ENCODE results near the gene SRC.
"Not testable (repeated sequence)": the region's sequence is repeated elsewhere in the genome, so short reads cannot be mapped to it uniquely, and the experiment has no call there.

The SRC gene

DNA sequence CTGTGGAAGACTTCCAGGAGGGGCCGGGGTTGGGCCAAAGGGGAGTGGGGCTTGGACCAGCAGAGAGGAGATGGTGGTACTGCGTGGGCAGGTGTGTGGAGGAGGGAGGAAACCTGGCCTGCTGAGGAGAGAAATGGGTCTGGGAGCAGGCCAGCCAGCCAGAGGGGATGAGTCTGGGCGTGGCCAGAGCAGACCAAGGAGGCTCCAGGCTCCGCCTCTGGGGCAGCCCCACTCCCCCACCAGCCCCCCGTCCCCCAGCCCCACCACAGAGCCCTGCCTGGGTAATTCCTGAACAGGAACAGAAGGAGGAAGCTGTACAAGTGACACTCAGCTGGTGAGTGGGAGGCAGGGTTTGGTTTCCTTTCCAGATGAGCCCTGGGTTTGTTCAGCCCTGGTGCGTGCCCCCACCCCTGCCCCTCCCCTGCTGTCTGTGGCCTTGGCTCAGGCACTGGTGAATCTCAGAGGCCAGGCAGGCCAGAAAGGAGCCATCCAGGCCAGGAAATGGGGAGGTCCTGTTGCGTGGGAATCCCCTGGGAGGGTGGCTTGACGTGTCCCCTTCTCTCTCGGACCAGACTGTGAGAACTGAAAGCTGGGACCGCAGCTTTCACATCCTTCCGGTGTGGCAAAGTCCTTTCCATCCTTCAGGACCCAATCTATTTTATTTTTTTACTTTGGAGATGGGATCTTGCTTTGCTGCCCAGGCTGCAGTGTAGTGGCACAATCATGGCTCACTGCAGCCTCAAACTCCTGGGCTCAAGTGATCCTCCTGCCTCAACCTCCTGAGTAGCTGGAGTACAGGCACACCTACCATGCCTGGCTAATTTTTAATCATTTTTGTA, 9.4 kb upstream of the SRC start:
- peak; percentile 60 for DNase-seq (ENCODE audit: low spot score)

DNA sequence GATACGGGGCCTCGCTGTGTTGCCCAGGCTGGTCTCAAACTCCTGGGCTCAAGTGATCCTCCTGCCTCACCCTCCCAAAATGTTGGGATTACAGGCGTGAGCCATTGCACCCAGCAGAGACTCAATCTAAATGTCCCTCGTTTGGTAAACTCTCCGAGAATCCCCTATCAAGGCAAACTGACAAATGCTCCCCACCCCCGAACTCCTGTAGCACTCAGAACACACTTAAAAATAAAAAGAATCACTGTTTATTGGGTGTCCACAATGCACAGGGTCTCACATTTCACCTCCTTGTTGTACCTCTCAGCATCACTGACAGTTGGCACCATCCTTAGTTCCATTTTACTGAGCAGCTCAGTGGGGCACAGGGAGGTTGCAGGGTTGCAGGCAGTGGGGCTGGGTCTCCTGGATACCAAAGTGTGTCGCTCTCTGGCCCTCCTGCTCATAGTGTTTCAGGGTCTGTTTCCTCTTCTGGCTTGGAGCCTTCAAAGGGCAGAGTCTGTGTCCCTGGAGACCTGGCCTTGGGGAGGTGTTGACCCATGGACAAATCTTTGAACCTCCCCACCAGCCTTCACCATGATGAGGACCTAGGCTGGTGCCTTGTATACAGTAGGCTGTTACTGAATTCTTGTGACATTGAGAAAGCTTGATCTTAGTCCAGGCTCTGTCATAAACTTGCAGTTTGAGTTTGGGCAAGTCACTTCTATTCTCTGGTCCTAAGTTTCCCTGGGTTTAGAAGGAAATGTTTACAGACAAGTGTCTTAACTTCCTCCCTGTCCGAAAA, 8.5 kb upstream of the SRC start:
- DNase-seq (ENCODE audit: low spot score): no peak

DNA sequence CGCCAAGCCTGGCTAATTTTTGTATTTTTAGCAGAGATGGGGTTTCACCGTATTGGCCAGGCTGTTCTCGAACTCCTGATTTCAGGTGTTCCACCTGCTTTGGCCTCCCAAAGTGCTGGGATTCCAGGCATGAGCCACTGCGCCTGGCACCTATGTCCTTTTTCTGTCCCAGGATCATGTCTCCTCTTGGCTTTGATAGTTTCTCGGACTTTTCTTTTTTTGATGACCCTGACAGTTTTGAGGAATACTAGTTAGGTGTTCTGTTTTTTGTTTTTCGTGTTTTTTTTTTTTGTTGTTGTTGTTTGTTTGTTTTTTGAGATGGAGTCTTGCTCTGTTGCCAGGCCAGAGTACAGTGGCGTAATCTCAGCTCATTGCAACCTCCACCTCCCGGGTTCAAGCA, 7.6 kb upstream of the SRC start:
- not testable (repeated sequence) for DNase-seq (ENCODE audit: low spot score)

DNA sequence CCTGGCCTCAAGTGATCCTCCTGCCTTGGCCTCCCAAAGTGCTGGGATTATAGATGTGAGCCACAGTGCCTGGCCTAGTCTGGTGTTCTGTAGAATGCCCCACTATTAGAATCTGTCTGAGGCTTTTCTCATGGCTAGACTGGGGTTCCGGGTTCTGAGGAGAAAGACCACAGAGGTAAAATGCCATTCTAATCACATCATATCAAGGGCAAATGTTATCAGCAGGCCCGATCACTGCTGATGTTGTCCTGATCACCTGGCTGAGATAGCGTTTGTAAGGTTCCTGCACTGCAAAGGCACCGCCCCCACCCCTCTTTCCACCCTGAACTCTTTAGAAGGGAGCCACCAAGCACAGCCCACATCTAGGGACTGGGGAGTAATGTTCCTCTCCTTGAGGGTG, 6.7 kb upstream of the SRC start:
- no peak for DNase-seq (ENCODE audit: low spot score)

DNA sequence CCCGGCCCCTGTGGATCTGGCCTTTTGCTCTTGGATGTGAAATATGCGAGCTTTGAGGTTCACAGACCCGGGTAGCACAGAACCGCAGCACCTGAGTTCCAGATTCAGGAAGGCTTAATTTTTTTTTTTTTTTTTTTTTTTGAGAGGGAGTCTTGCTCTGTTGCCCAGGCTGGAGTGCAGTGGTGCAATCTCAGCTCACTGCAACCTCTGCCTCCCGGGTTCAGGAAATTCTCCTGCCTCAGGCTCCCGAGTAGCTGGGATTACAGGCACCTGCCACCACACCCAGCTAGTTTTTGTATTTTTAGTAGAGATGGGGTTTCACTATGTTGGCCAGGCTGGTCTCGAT, 6.2 kb upstream of the SRC start:
- DNase-seq (ENCODE audit: low spot score): not testable (repeated sequence)

DNA sequence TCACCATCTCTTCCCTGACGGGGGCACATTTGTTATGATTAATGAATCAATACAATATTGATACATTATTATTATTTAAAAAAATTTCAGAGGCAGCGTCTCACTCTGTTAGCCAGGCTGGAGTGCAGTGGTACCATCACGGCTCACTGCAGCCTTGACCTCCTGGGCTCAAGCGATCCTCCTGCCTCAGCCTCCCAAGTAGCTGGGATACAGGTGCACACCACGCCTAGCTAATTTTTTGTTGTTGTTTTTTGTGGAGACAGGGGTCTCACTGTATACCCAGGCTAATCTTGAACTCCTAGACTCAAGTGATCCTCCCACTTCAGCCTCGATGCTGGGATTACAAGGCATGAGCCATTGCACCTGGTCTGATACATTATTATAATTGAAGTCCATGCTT, 4.9 kb upstream of the SRC start:
- no peak for DNase-seq (ENCODE audit: low spot score)

DNA sequence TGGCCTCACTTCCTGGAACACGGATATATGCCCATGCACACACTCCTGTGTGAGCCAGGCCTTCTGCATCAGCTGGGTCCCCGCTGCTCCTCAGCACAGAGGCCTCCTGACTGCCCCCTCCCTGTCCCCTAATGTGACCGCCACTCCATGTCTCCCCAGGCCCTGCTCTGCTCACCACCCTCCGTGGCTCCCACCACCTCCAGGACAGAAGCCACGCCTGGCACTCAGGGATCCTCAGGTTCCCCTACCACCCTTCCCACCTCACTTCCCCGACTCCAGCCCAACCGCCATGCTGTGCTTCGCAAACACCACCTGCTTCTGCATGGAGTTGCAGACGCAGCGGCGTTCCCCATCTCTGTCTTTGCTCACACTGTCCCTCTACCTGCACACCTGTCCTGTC, 4.3 kb upstream of the SRC start:
- no peak for DNase-seq (ENCODE audit: low spot score)

DNA sequence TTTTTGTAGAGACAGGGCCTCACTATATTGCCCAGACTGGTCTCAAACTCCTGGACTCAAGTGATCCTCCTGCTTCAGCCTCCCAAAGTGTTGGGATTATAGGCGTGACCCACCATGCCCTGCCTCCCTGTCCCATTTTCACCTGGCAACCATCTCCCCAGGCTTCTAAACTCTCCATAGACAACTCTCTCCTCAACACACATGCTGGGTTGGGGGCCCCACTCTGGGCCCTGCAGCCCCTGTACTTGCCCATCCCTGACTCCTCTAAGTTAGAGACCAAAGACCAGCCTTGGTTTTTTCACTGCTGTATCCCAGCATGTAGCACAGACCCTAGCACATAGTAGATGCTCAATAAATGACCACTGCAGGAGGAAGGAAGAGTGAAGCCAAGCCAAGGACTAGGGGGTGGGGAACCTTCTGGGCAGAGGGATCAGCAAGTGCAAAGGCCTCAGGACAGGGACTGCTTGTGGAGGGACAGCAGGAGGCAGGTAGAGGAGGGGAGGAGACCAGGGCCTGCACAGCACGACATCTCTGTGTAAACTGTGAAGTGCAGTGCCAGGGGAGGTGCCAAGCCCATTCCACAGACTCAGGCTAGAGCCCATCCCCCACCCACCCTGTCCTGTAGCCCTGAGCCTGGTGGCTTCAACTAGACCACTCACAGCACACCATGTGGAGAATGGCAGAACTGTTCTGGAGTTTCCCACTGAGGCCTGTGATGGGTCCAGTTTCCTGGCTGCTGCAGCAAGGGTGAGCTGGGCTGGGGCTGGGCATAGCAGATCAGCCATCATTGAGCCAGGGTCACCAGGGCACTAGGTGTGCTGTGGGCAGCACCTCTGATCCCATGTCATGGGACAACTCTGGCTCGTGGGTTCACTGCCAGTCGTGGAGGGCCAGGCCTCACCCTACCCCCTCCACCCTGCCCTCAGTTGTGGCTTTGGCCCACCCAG, 3.4 kb upstream of the SRC start:
- DNase-seq (ENCODE audit: low spot score): no peak

DNA sequence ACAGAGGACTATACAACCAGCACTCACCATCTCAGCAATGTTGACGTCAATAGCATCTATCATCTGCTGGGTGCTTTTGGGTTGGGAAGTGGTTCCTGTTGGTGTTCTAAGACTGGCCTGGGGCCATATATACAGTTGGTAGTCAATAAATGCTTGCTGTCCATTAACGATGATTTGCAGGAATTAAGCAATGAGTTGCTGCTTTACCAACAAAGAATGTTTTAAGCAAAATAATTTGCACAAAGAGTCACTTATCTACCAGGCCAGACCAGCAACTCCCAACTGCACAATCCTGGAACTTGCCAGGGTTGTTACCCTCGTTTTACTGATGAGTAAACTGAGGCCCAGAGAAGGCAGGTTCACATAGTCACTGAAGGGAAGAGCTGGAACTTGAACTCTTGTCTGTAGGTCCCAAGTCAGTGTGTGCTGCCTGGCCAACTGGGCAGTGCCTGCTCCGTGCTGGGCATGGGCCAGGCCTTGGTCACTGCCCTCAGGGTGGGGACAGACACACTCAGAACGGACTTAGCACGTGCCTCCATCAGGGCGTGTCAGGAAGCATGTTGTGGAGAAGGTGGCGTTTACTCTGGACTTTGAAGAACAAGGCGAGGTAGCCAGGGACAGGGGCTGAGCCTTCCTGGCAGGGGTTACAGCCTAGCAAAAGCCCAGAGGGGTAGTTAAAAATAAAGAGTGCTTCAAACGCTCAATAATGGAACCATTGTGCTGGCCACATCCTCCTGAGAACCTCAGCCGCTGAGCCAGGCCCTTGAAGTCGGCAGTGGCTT, 2.5 kb upstream of the SRC start:
- no peak for DNase-seq (ENCODE audit: low spot score)

DNA sequence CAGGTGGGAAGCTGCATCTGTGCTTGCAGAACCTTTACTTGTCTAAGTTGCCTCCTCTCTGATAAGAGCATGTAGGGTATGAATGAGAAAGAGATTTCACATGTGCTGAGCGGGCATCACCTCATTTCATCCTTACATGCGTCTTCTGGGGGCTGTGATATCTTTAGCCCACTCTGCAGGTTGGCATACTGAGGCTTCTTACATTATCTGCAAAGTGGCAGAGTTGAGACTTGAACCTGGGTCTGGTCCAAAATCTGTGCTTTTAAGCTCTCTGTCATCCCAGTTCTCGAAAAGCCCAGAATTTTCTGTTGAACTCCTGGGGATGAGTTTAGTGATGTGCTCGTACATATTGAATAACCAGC, 2.0 kb upstream of the SRC start:
- no peak for DNase-seq (ENCODE audit: low spot score)

DNA sequence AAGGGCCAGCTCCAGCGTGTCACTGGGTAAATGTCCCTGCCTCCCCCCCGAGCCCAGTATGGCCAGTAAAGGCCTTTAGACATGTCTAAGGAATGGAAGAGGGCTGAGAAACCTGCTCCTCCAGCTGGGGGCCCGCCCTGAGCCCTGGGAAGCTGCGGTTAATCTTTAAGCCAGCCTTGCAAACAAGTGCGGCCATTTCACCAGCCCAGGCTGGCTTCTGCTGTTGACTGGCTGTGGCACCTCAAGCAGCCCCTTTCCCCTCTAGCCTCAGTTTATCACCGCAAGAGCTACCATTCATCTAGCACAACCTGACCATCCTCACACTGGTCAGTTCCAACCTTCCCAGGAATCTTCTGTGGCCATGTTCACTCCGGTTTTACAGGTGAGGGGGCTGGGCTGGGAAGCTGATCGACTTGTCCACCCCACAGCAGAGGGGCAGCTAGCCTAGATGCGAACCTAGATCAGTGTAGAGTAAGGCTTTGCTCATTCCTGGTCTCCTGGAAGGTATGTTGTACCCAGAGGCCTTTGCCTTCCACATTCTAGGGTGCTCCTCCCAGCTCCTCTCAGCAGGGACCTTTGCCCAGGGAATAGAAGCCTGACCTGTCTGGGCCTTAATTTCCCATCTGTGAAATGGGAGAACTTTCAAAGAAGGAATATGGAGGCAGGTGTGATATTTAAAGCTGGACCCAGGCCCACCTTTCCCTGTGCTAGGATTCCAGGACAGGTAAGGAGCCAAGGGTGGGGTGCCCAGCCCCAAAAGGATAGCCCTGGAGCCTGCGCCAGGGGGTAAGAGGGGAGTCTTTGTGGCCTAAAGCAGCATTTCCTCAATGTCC, 1.2 kb upstream of the SRC start:
- DNase-seq (ENCODE audit: low spot score): no peak

DNA sequence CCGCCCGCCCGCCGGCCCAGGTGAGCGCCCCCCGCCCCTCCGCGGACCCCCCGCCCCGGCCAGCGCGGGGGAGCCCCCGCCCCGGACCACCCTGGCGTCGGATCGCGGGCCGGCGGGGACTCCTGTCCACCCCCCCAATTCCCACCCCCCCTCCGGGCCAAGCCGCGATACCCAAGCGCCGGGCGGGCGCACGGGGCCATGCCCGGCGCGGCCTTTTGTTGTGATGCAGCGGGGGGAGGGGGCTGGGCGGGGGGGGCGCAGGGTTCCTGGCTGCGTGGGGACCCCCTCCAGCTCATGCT, 245 bp downstream of the SRC start:
- peak; percentile 45 for DNase-seq (ENCODE audit: low spot score)

DNA sequence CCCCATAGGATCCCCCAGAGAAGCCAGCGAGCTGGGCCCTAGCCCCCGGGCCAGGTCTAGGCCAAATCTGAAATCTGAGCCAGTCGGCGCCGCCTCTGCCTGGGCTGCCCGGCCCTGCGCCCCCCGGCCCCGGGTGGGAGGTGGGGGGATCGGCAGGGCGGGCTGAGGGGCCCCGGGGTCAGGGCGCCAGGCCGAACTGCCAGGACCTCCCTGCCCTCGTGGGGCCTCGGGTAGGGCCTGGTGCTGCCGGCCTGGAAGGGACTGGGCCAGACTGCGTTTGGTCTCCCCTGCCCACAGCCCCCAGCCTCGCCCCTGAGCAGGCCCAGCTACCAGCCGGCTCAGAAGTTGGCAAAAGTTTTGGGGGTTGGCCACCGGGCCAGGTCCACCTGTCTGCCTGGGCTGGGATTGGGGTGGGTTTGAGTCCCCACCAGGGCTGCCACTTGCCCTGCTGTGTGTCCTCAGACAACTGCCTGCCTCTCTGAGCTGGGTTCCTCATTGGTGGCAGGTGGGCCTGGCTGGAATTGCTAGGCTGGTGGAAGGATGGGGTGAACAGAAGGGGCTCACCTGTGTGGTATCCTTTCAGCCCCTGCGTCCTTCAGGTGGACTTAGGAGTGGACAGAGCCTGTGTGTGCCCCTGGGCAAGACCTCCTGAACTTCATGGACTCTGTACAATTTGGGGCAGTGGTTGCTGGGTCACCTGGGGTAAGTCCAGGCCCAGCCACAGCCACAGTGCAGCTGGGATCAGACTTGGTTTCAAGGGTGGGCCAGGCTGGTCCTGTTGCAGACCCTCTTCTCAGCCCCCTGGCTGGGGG, 801 bp downstream of the SRC start:
- DNase-seq (ENCODE audit: low spot score): no peak

DNA sequence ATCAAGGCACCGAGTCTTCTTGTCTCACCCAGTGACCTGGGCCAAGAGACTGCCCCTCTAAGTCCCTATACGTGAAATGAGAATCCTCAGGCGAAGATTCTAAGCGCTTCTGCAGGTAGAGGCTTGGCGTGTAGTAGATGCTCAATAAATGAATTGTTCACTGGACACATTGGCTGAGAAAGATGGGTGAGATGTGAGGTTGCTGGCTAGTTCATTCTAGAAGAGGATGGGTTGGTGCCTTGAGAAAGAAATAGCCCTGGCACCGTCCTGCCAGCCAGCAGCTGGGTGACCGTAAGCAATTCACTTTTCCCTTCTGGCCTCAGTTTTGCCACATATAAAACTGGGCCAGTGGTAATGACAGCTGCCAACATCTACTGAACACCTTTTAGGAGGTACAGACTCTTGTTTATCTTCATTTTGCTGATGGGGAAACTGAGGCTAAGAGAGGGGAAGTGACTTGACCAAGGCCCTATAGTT, 1.4 kb downstream of the SRC start:
- no peak for DNase-seq (ENCODE audit: low spot score)

DNA sequence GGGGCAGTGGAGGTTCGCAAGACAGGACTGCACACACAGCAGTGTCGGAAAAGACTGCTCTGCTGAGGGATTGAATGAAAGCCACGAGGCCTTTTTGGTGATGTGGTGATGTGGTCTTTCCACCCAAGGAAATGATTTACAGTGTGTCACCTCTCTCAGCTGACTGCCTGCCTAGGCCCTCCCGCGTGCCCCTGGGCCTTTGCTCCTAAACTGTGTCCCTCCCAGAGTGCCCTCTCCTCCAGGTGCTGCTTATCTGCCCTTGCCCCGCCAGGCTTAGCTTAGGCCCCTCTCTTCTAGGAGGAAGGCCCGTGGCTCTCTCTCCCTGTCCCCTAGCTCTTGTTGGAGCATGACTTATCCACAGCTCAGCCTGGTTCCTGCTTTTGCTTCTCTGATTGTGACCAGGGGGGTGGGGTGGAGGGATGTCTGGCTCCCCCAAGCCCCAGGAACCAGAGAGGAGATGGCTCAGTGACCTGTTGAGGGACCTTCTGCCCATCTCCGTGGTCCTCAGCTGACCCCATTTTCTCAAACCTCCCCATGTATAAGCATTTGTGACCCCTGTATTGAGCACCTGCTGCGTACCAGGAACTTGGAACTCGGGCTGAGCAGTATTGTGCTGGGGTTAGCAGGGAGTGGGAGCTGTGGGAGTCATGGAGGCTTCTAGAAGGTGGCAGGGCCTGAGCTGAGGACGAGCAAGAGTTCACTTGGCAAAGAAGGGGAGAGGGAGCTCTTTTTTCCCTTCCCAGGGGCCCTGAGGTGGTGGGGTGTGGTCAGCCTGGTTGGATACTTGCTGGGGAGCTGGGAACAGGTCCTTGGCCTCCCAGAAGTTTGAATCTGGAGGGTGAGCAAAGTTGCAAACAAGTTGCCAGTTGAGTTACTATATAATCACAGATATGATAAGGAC, 2.2 kb downstream of the SRC start:
- DNase-seq (ENCODE audit: low spot score): no peak

DNA sequence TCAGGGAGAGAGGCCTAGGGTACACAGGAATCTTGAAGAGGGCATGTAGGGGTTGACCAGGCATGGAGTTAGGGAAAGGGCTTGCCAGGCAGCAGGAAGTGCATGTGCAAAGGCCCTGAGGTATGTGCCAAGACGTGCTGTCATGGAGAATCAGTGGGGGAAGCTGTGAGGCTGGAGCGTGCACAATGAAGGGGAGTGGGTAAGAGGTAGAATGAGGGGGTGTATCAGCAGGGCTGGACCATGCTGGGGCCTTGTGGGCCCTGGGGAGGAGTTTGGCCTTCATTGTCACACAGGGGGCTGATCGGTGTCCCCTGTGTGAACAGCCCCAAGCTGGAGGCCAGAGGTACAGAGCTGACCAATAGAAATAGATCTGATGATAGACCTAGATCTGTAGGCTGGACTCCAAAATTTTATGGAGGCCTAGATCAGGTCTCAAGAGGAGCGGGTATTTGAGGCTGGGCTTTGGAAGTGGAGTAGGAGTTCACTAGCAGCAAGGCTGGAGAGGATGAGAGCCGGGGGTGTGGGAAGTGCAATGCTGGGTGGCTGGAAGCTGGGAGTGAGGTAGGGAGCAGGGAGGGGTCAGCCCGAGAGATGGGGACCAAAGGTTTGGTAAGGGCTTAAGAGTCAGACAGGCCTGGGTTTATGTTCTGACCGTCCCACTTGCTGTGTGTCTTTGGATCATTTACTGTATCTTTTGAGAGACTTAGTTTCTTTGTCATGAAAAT, 3.0 kb downstream of the SRC start:
- DNase-seq (ENCODE audit: low spot score): no peak

DNA sequence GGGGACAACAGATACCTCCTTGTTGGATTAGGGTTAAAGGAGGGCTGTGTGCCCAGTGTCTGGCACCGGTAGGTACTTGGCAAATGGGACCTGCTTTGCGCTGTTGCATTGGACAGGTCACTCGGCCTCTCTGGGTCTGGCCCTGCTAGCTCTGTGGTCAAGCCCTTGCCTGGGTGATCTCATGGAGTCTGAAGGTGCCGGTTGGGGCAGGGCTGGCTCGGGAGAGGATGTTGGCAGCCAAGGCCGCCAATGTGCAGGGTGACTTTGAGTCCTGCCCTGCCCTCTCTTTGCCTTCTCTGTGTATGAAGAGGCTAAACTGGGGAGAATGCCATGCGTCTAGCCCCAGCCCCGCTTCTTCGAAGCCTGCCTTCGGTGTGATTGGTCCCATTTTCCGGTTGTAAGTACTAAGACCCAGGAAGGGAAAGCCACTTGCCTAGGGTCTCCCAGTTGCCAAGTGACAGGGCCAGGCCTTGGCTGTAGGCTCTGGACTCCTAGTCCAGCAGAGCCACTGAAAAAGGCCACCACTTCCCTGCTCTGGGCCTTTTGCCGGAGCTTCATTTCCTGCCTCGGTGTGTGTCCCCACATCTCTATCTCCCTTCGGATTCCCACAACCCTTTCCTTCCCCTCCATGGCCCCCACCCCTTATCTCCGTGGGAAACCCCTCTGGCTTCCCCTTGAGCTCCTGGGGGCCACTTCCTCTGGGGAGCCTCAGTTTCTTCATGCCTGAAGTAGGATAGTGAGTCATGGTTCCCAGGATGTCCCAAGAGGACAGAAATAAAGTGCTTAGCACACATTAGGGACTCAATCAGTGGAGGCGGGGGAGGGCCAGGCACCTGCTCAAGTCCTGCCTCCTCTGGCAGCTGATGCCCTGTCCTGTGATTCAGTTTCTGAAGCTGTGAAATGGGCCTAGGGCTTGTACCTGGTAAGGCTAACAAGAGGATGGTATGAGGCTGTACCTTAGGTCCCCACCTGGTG, 3.9 kb downstream of the SRC start:
- DNase-seq (ENCODE audit: low spot score): no peak

Data from AG08395 (cell line).